Measurements from ENCODE around the gene FAM110C. TPM values are rescaled to one million over a fixed set of nuclear protein-coding genes. Genes with fewer than 3 reads are reported as not detected.

FAM110C gene
- total RNA-seq: under 1 TPM; 0.79 to 0.96 TPM

GRCh38 chr2:46471-47345, at the start of gene FAM110C:
Gene FAM110C, minus strand, starts transcription at chr2:46505. Its CDS starts 120 bp downstream, at chr2:46385.
- intact Hi-C loops (cut with micrococcal nuclease): no loop called here
- Mint-ChIP-seq H3K9me3 (no peaks in the 10 kb centered on the region), H3K36me3 (ENCODE audit: low read depth) (no peaks in the 10 kb centered on the region), H3K4me1 (ENCODE audit: low read depth) (peaks cover 19% of the 10 kb centered on the region), H3K27me3 (peaks cover 39% of the 10 kb centered on the region), H3K27ac (peak within 1 kb of the TSS; percentile 62), H3K4me3 (peak within 1 kb of the TSS; percentile 69)
- ChIA-PET POLR2A (interaction anchor here (1.0 kb wide), 1 partner anchor 10 kb away, joined by 3 read pairs; no protein-coding TSS in a partner anchor), CTCF (no interaction called here)
- TF ChIP-seq CTCF (IDR thresholded peaks at IDR 0.05): no peak
- peak; percentile 50 for DNase-seq
- peak; percentile 74 for ATAC-seq

- DNase-seq (no peak), ATAC-seq (no peak)
- Mint-ChIP-seq H3K27ac (no peak overlapping the region), H3K4me1 (ENCODE audit: low read depth) (no peaks in the 10 kb centered on the region), H3K27me3 (peaks cover 6% of the 10 kb centered on the region), H3K36me3 (ENCODE audit: low read depth) (peaks cover 2% of the 10 kb centered on the region), H3K9me3 (peaks cover 7% of the 10 kb centered on the region), H3K4me3 (no peak overlapping the region)
- intact Hi-C loops (cut with micrococcal nuclease): no loop called here
- POLR2A ChIA-PET: no interaction called here
- CTCF ChIA-PET: no interaction called here
- no peak for TF ChIP-seq CTCF (IDR thresholded peaks at IDR 0.05)
Observed at GRCh38 chr2:92326-92725, 46.0 kb upstream of the FAM110C start.

GRCh38 chr2:90645-91312, 44.5 kb upstream of the FAM110C start:
- ChIA-PET POLR2A (no interaction called here), CTCF (no interaction called here)
- Mint-ChIP-seq H3K27ac (no peak overlapping the region), H3K36me3 (ENCODE audit: low read depth) (peaks cover under 1% of the 10 kb centered on the region), H3K27me3 (peaks cover 5% of the 10 kb centered on the region), H3K9me3 (peaks cover under 1% of the 10 kb centered on the region), H3K4me3 (no peak overlapping the region), H3K4me1 (ENCODE audit: low read depth) (no peaks in the 10 kb centered on the region)
- ATAC-seq: no peak
- TF ChIP-seq CTCF (IDR thresholded peaks at IDR 0.05): no peak
- intact Hi-C loops (cut with micrococcal nuclease): no loop called here
- DNase-seq: no peak

- no peak for DNase-seq
- ChIA-PET POLR2A (no interaction called here), CTCF (no interaction called here)
- intact Hi-C loops (cut with micrococcal nuclease): no loop called here
- Mint-ChIP-seq H3K36me3 (ENCODE audit: low read depth) (no peaks in the 10 kb centered on the region), H3K9me3 (no peaks in the 10 kb centered on the region), H3K27me3 (peaks cover 11% of the 10 kb centered on the region), H3K4me1 (ENCODE audit: low read depth) (no peaks in the 10 kb centered on the region), H3K4me3 (no peak overlapping the region), H3K27ac (no peak overlapping the region)
- TF ChIP-seq CTCF (IDR thresholded peaks at IDR 0.05): no peak
- ATAC-seq: no peak
Observed at GRCh38 chr2:85761-86160, 39.5 kb upstream of the FAM110C start.

- intact Hi-C loops (cut with micrococcal nuclease): no loop called here
- Mint-ChIP-seq H3K27me3 (peaks cover 11% of the 10 kb centered on the region), H3K27ac (no peak overlapping the region), H3K4me3 (no peak overlapping the region), H3K9me3 (no peaks in the 10 kb centered on the region), H3K36me3 (ENCODE audit: low read depth) (no peaks in the 10 kb centered on the region), H3K4me1 (ENCODE audit: low read depth) (no peaks in the 10 kb centered on the region)
- ATAC-seq (no peak), DNase-seq (no peak)
- ChIA-PET CTCF (no interaction called here), POLR2A (no interaction called here)
- no peak for TF ChIP-seq CTCF (IDR thresholded peaks at IDR 0.05)
Observed at GRCh38 chr2:84121-84520, 37.8 kb upstream of the FAM110C start.
